A673 (cell line): ENCODE results near the gene MALAT1. TPM values are rescaled to one million over a fixed set of nuclear protein-coding genes. Genes with fewer than 3 reads are reported as not detected.
A peak's percentile ranks its signal among the peaks of the same experiment; 100 is the strongest.

ENCODE experiments used
- BruUV-seq: library from RNA; stranded (reverse); fragments of 400-500 nt; replicated peaks from 2 replicates; lab custom pipeline; 2021; lab: Mats Ljungman, UMichigan
- CTCF ChIA-PET: fragments of 300-600 bp; sonication (Branson Sonifier 250); formaldehyde crosslinking; loops from one replicate; lab custom pipeline; 2022; ENCODE audit warnings: antibody characterized with exemption; lab: Charles Lee
- POLR2A ChIA-PET: fragments of 300-600 bp; sonication (Branson Sonifier 250); formaldehyde crosslinking; loops from one replicate; lab custom pipeline; 2022; ENCODE audit warnings: antibody characterized with exemption; ENCODE audit not compliant: low non-redundant PET; lab: Charles Lee
- DNase-seq: peaks from one replicate; pipeline ENCODE4 v3.0.0-alpha.2; 2015; ENCODE audit warnings: low spot score
- H3K27ac ChIP-seq: fragments of 200-600 bp; sonication (generic); 2 replicates; pipeline ENCODE4 v1.5.1; 2016; ENCODE audit warnings: mixed run types, low read depth, mild to moderate bottlenecking, mixed read lengths, antibody characterized with exemption, low read length; ENCODE audit not compliant: poor library complexity, severe bottlenecking
- H3K27me3 ChIP-seq: fragments of 200-600 bp; sonication (generic); replicated peaks from 2 replicates; pipeline ENCODE4 v1.6.1; 2017; ENCODE audit warnings: mixed run types, low read depth, mild to moderate bottlenecking, mixed read lengths, antibody characterized with exemption, low read length; ENCODE audit not compliant: insufficient read depth, poor library complexity
- H3K36me3 ChIP-seq: fragments of 200-600 bp; sonication (generic); 2 replicates; pipeline ENCODE4 v1.6.1; 2016; ENCODE audit warnings: mixed run types, mild to moderate bottlenecking, mixed read lengths, antibody characterized with exemption, low read length; ENCODE audit not compliant: insufficient read depth, poor library complexity, severe bottlenecking
- H3K4me1 ChIP-seq: fragments of 200-600 bp; sonication (generic); 2 replicates; pipeline ENCODE4 v1.6.1; 2017; ENCODE audit warnings: mixed run types, mild to moderate bottlenecking, mixed read lengths, antibody characterized with exemption, low read length; ENCODE audit not compliant: insufficient read depth, poor library complexity, severe bottlenecking
- H3K4me3 ChIP-seq: fragments of 200-600 bp; sonication (generic); 2 replicates; pipeline ENCODE4 v1.5.1; 2016; ENCODE audit warnings: low read depth, mixed run types, mild to moderate bottlenecking, mixed read lengths, low read length; ENCODE audit not compliant: poor library complexity, severe bottlenecking
- H3K9me3 ChIP-seq: fragments of 200-600 bp; sonication (generic); 2 replicates; pipeline ENCODE4 v1.6.1; 2016; ENCODE audit warnings: mixed run types, low read depth, mild to moderate bottlenecking, mixed read lengths, antibody characterized with exemption, low read length; ENCODE audit not compliant: poor library complexity, severe bottlenecking
- CTCF ChIP-seq: fragments of 300-800, 200-600 bp; sonication (generic); conservative IDR thresholded peaks from 2 replicates; pipeline ENCODE4 v1.5.1; 2017; ENCODE audit warnings: low read depth, mild to moderate bottlenecking, antibody characterized with exemption, low read length, moderate library complexity, mixed read lengths
- EZH2 ChIP-seq: fragments of 200-600 bp; sonication (generic); IDR thresholded peaks from 2 replicates; pipeline ENCODE4 v1.6.1; 2017; ENCODE audit warnings: borderline replicate concordance, low read depth, mild to moderate bottlenecking, mixed read lengths, antibody characterized with exemption, low read length; ENCODE audit not compliant: poor library complexity, severe bottlenecking
- intact Hi-C: fragments of 100-400 bp; cut with micrococcal nuclease; formaldehyde crosslinking; loops from one replicate; pipeline ENCODE4 v1.10.0; 2022; ENCODE audit not compliant: unreplicated experiment
- total RNA-seq: library from RNA; stranded (reverse); gene quantifications from 2 replicates; pipeline ENCODE4 v1.2.3, GENCODE V29; 2021

Gene MALAT1
- total RNA-seq, 1 experiment from 2014 or later, result 4,586 TPM

GRCh38 chr11:65537620-65538231 lies 38.9 kb downstream of the MALAT1 start:
- CTCF ChIA-PET, result no interaction called here
- Histone ChIP-seq H3K36me3 (peaks cover 29% of the 10 kb centered on the region), H3K9me3 (no peaks in the 10 kb centered on the region), H3K27ac (no peak overlapping the region), H3K27me3 (no peaks in the 10 kb centered on the region), H3K4me3 (no peak overlapping the region), H3K4me1 (peaks cover 10% of the 10 kb centered on the region)
- POLR2A ChIA-PET, result interaction anchor here (0.6 kb wide), 1 partner anchor 147 kb away, joined by 16 read pairs; no protein-coding TSS in a partner anchor
- BruUV-seq, result TSS peak; percentile 60
- intact Hi-C loops, result no loop called here
- TF ChIP-seq CTCF (no peak), EZH2 (no peak)
- no peak for DNase-seq

DNA sequence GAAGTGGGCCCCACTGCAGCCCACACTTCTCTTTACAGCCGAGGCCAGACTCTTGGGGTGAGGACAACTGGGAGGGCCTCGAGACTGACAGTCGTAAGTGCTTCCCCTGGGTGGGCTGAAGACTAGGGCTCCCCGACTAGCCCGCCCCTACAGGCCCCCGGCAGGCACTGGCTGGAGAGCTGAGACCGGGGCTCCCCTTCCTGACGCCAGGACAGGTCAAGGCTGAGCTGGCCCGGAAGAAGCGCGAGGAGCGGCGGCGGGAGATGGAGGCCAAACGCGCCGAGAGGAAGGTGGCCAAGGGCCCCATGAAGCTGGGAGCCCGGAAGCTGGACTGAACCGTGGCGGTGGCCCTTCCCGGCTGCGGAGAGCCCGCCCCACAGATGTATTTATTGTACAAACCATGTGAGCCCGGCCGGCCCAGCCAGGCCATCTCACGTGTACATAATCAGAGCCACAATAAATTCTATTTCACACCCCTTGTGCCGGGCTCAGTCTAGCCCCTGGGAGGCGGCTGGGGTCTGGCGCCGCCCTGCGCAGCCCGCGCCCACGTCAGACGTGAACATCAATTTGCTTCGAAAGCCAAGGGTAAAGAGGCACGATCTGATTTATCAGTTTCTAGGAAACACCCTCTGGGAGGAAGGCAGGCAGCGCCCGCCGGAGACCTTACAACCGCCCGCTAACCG lies 39.5 kb downstream of the MALAT1 start:
- H3K9me3 ChIP-seq, result no peaks in the 10 kb centered on the region
- H3K27me3 ChIP-seq, result no peaks in the 10 kb centered on the region
- peaks cover 10% of the 10 kb centered on the region for H3K4me1 ChIP-seq
- no TSS peak for BruUV-seq
- intact Hi-C loops, result no loop called here
- TF ChIP-seq EZH2 (no peak), CTCF (no peak)
- ChIA-PET CTCF (no interaction called here), POLR2A (interaction anchor here (0.5 to 0.6 kb wide), 2 partner anchors 11 to 148 kb away, joined by 4 to 16 read pairs; no protein-coding TSS in a partner anchor)
- H3K36me3 ChIP-seq, result peaks cover 24% of the 10 kb centered on the region
- no peak overlapping the region for H3K27ac ChIP-seq
- no peak for DNase-seq
- H3K4me3 ChIP-seq, result no peak overlapping the region

- no peak for DNase-seq
- POLR2A ChIA-PET, result interaction anchor here (0.5 kb wide), 1 partner anchor 10 kb away, joined by 4 read pairs; no protein-coding TSS in a partner anchor
- Histone ChIP-seq H3K4me1 (peaks cover 10% of the 10 kb centered on the region), H3K27me3 (no peaks in the 10 kb centered on the region), H3K9me3 (no peaks in the 10 kb centered on the region), H3K36me3 (peaks cover 24% of the 10 kb centered on the region), H3K4me3 (no peak overlapping the region), H3K27ac (no peak overlapping the region)
- TF ChIP-seq EZH2 (no peak), CTCF (no peak)
- no TSS peak for BruUV-seq
- CTCF ChIA-PET, result interaction anchor here (1.5 to 1.9 kb wide), 2 partner anchors 14 to 33 kb away, joined by 4 to 13 read pairs; partner anchors contain the start of genes FAM89B and SCYL1
- intact Hi-C loops, result no loop called here
These were observed 40.3 kb downstream of the MALAT1 start for GRCh38 chr11:65538915-65539743.
